Measurements from ENCODE around the gene C1orf198.
"Not testable (repeated sequence)": the region's sequence is repeated elsewhere in the genome, so short reads cannot be mapped to it uniquely, and the experiment has no call there.

C1orf198 gene

DNA sequence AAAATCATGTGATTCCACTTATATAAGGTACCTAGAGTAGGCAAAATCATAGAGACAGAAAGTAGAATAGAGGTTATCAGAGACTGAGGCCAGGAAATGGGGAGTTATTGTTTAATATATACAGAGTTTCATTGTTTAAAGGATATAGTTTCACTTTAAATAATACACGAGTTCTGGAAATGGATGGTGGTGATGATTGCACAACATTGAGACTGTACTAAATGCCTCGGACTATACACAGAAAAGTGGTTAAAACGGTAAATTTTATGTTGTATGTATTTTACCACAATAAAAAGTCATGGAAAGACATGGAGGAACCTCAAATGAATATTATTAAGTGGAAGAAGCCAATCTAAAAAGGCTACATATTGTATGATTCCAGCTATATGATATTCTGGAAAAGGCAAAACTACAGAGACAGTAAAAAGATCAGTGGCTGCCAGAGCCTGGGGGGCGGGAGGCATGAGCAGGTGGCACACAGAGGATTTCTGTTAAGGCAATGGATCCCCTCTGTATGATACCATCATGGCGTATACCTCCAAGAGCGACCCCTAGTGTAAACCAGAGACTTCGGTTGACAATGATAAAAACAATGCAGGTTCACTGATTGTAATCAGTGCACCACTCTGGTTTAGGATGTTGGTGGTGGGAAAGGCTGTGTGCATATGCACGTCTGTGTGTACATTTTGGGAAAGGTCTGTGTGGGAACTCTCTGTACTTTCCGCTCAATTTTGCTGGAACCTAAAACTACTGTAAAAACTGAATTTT lies 7.5 kb downstream of the C1orf198 start:
- DNase-seq (ENCODE audit: low spot score), result no peak

DNA sequence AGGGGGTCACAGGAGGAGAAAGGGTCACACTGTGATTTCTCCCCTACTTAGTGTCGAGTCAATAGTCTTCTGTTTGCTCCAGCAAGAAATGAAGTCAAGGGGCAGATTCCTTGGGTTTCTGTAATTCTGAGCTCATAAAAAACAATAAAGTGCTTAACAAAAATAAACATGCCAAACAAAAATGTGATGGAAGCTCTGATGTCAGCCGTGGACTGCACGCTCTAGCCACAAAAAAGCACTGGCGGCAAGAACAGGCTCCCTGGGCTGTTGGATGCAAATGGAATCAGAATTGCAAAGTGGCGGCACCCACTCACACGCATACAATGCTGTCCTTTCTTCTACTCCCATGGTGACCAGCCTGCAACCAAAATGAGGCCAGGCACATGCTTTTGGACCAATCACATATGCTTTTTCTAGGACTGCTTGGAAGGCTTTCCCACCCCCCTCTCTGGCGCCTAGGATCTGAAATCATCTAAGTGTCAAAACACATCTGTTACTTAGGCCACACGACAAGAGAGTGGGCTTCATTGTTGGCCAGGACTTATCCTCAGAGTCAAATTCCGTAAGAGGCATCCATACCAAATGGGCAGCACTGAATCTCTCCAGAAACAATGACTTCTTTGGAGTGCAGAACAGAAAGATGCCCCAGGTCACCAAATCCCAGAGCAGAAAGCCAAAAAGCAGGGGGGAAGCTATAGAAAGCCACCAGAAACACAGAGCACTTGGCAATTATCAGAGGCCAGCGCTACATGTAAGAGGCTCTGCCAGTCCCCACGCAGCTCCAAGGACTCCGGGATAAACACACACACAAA lies 9.2 kb downstream of the C1orf198 start:
- peak; percentile 56 for DNase-seq (ENCODE audit: low spot score)

DNA sequence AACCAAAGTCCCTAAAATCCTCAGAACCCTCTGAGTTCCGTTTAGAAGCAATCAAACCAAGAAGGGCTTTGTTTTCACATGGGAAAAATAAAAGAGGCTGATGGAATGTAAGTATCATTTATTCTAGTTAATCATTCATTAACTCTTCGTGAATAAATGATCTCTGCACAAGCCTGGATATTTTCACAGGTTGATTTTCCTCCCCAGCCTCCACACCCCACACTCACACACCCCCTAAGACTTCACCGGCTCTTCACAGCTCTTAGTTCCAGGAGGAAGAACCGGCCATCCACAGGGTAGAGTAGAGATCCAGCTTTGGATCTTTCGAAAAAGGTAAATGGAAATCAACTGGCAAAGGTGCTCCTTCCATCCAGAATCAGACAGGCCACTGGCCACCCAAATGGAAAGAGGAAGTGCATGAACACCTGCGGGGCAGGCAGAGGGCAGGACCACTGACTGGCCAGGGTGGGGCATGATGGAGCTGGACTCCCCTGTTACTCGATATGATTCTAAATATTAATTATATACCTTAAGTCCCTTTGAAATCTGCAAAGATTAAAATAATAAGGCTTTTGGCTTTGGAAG lies 10.0 kb downstream of the C1orf198 start:
- DNase-seq (ENCODE audit: low spot score), result no peak

GRCh38 chr1:230857822-230858221 lies 10.5 kb downstream of the C1orf198 start:
- DNase-seq (ENCODE audit: low spot score), result peak; percentile 40

DNA sequence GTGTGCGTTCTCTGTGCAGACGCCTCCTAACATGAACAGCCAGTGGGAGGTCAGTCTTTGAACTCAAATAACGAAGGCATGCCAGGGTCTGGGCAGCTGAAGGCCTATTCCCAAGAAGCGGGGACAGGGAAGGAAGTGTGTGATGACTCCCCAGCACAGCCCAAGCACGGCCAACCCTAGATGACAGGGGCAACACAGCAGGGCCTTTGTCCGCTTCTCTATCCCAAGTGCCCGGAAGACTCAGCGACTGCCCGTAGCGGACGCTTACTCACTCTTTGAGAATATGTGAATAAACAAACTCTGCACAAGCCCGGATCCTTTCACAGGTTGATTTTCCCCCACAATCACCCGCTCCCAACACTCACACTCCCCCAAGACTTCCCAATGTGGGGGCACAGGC lies 11.2 kb downstream of the C1orf198 start:
- no peak for DNase-seq (ENCODE audit: low spot score)

- DNase-seq (ENCODE audit: low spot score), result no peak
Measured at GRCh38 chr1:230855886-230856285, 12.4 kb downstream of the C1orf198 start.

DNA sequence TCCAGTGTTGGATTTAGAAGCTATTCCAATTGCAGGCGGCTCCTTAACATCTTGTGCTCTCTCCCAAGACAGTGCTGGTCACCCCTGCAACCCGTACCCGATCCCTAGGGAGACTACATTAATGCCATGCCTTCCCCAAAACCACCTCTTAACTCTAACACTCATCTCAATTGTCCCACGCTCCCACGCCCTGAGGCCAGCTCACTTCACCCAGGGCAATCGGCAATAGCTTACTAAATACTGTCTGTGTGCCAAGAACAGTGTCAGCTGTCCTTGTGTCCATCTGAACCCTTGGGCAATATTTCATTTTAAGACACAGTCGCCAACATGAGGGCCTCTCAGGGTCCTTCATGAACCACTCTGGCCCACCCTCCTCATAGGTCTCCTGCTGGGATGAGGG lies 13.9 kb downstream of the C1orf198 start:
- DNase-seq (ENCODE audit: low spot score), result no peak

DNA sequence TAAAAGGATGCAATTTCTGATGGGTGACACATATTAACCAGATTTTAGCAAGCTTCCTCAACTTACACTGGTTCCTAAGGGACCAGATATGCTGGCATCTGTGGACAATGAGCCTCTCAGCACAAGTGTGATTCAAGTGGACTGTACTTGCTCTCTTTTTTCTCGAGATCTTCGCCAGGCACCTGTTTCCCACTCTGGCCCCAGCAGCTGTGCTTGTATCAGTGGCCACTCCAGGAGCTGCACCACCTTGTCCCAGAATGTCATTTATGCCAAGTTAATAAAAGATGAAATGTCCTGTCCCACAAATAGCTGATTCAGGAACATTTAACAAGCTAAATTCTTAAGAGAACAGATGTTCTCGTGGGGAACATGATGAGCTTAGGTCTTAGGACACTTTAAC lies 14.6 kb downstream of the C1orf198 start:
- no peak for DNase-seq (ENCODE audit: low spot score)

GRCh38 chr1:230852959-230853358 lies 15.4 kb downstream of the C1orf198 start:
- DNase-seq (ENCODE audit: low spot score), result no peak

DNA sequence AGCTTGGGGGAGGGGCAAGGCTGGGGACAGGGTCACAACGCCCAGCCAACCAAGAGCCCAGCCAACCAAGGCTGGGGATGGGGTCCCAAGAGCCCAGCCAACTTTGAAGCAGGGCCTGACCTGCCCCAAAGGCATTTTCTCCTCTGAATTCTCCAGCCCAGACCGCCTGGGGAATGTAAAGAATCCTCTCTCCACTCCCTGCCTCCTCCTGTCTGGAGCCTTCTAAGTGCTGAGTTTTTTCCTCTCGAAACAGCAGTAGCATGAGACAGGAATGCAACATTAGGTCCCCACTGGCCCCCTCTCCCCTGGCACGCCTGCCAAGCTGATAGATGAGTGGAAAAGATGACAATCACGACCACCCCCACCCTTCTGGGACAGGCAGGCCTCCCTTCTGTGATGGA lies 17.0 kb downstream of the C1orf198 start:
- DNase-seq (ENCODE audit: low spot score), result peak; percentile 46

DNA sequence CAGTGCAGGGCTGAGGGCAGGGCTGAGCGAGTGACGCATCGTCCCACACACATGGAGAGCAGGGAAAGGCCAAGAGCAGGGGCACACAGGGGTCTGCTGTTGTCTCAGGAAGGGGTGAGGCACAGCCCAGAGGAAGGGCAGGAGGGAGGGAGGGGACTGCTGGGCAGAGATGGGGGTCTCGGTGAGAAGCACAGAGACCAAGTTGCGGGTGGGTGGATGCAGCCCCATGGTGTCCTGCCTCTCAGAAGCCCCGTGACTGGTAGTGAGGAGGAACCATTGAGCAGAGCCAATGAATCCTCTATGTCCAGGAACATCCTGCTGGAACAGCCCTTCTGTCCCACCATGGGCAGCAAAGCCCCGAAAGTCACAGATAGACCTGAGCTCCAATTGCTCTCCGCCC lies 17.8 kb downstream of the C1orf198 start:
- no peak for DNase-seq (ENCODE audit: low spot score)

DNA sequence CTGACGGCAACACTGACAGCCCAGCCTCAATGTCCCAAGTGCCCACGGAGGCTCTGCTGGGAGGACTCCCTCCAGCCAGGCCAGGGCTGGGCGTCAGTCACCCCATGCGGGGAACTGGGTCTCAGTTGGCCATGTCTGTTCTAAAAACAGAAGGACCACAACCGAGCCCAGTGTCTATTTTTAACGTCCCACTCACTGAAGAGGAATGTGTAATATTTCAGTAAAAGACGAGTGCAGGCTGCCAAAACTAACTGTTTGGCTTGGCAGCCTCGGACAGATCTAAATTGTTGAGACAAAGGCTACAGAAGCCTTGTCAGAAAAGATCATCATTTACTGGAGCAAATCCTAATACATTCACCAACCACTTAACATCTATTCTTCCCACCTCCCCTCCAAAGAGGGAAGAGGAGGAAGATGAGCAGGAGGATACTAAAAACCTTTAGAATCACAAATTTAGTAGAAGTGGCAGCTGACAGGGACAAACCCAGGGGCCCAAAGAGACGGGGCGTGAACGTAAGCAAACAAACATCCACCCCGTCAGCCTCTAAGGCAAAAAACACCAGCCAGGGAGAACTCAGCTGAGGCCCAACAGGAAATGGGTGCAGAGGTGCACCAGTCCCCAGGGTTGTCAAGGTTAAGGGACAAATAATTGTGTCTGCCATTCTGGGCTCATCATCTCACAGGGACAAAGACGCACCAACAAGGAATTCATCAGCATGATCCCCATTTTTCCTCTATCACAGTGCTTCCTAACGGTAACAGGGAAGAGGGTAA lies 18.7 kb downstream of the C1orf198 start:
- peak; percentile 89 for DNase-seq (ENCODE audit: low spot score)

GRCh38 chr1:230848235-230848634 lies 20.1 kb downstream of the C1orf198 start:
- no peak for DNase-seq (ENCODE audit: low spot score)

DNA sequence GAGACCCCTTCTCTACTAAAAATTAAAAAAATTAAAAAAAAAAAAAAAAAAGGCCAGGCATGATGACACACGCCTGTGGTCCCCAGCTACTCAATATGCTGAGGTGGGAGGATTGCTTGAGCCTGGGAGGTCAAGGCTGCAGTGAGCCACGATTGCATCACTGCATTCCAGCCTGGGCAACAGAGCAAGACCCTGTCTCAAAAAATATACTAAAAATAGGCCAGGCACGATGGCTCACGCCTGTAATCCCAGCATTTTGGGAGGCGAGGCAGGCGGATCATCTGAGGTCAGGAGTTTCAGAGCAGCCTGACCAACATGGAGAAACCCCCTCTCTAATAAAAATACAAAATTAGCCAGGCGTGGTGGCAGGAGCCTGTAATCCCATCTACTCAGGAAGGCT lies 23.1 kb downstream of the C1orf198 start:
- not testable (repeated sequence) for DNase-seq (ENCODE audit: low spot score)

DNA sequence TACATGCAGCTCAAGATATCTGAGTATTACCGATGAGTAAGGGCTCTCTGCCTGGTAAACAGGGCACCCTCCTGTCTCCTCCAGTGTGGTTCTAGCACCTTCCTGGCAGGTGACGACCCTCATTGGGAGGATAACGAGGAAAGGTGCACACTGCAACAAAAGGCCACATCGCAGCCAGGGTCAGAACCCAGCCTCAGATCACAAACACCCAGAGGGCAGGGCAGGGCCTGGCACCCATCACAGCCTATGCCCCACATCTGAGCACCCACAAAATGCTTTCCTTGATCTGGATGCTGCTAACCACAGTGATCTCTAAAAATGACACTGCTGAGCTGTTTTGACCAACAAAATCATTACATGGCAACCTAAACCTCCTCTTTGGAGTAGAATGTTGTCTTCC lies 23.8 kb downstream of the C1orf198 start:
- DNase-seq (ENCODE audit: low spot score), result no peak

DNA sequence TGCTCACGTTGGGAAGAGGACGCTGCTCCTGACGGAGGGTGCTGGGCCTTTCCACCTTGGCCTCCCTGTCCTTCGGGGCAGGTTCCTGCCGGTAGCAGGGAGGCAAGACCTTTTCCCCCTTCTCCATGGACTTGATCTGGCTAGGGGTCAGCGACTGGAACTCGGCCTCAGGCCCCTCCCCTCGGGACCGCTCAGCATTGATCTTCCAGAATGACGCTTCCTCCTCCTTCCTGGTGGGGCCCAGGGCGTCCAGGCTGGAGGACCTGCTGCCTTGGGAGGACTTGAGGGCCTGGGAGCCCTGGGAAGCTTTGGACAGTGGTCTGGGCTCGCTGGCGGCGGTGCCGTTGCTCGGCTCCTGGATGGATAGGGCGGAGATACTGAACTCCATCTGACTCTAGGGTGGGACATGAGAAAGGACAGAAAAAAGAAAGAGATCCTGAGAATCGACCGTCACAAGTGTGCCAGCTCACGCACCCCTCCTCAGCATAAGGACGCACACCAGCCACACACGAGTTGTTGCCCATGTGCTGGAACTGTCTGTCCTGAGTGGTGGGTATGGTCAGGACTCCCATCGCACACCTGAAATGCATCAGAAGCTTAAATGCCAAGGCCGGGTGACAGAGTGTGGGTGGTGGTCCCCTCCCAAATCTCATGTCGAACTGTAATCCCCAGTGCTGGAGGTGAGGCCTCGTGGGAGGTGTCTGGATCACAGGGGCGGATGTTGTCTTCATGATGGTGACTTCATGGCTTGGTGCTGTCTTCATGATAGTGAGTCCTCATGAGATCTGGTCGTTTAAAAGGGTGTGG lies 24.6 kb downstream of the C1orf198 start:
- no peak for DNase-seq (ENCODE audit: low spot score)

DNA sequence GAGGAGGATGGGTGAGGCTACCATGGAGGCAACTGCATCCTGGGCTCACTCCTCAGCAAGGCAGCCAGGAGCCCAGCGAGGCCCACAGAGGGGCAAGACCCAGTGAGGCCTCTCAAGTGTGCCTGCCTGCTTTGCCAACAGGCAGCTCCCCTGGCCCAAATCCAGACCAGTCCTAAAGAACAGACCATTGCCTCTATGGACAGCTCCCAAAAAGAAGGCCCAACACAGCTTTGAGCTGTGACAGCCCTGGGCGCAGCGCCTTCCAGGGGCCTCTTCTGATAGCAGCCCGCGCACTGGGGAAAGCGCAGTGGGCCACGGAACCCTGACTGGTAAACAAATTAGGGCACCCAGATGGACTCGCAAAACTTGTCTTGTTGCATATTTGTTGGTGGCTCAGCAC lies 25.5 kb downstream of the C1orf198 start:
- DNase-seq (ENCODE audit: low spot score), result no peak

GRCh38 chr1:230839173-230839572 lies 29.1 kb downstream of the C1orf198 start:
- no peak for DNase-seq (ENCODE audit: low spot score)

GRCh38 chr1:230836793-230837192 lies 31.5 kb downstream of the C1orf198 start:
- no peak for DNase-seq (ENCODE audit: low spot score)

GRCh38 chr1:230836347-230836746 lies 32.0 kb downstream of the C1orf198 start:
- no peak for DNase-seq (ENCODE audit: low spot score)

GRCh38 chr1:230834292-230834691 lies 34.0 kb downstream of the C1orf198 start:
- no peak for DNase-seq (ENCODE audit: low spot score)
